ENCODE measurements around the gene ITGA7. TPM values are rescaled to one million over a fixed set of nuclear protein-coding genes. Genes with fewer than 3 reads are reported as not detected.
"Not testable (repeated sequence)": the region's sequence is repeated elsewhere in the genome, so short reads cannot be mapped to it uniquely, and the experiment has no call there.

Gene ITGA7
- total RNA-seq, 1 donor from 2014 or later: 25.1 TPM

GRCh38 chr12:55653031-55653430 lies 54.7 kb downstream of the ITGA7 start:
- peaks cover 2% of the 10 kb centered on the region for H3K4me1 Mint-ChIP-seq (ENCODE audit: low read depth)
- H3K4me3 Mint-ChIP-seq (ENCODE audit: low read depth): no peak overlapping the region
- peaks cover 16% of the 10 kb centered on the region for H3K27me3 Mint-ChIP-seq
- H3K36me3 Mint-ChIP-seq (ENCODE audit: insufficient read depth): no peaks in the 10 kb centered on the region
- no peak for TF ChIP-seq CTCF (IDR thresholded peaks at IDR 0.05; ENCODE audit: unreplicated experiment)
- peaks cover 6% of the 10 kb centered on the region for H3K9me3 Mint-ChIP-seq (ENCODE audit: low read depth)
- H3K27ac Mint-ChIP-seq: no peak overlapping the region
- no peak for DNase-seq (ENCODE audit: low spot score, unreplicated experiment)

- H3K4me1 Mint-ChIP-seq (ENCODE audit: low read depth): peaks cover 2% of the 10 kb centered on the region
- peaks cover 6% of the 10 kb centered on the region for H3K9me3 Mint-ChIP-seq (ENCODE audit: low read depth)
- no peaks in the 10 kb centered on the region for H3K36me3 Mint-ChIP-seq (ENCODE audit: insufficient read depth)
- no peak overlapping the region for H3K27ac Mint-ChIP-seq
- TF ChIP-seq CTCF (IDR thresholded peaks at IDR 0.05; ENCODE audit: unreplicated experiment): no peak
- no peak overlapping the region for H3K4me3 Mint-ChIP-seq (ENCODE audit: low read depth)
- peaks cover 10% of the 10 kb centered on the region for H3K27me3 Mint-ChIP-seq
- DNase-seq (ENCODE audit: low spot score, unreplicated experiment): no peak
Measured at GRCh38 chr12:55652352-55652751, 55.4 kb downstream of the ITGA7 start.

- no peak overlapping the region for H3K4me3 Mint-ChIP-seq (ENCODE audit: low read depth)
- no peaks in the 10 kb centered on the region for H3K36me3 Mint-ChIP-seq (ENCODE audit: insufficient read depth)
- H3K27ac Mint-ChIP-seq: no peak overlapping the region
- DNase-seq (ENCODE audit: low spot score, unreplicated experiment): no peak
- H3K4me1 Mint-ChIP-seq (ENCODE audit: low read depth): peaks cover 2% of the 10 kb centered on the region
- peaks cover under 1% of the 10 kb centered on the region for H3K27me3 Mint-ChIP-seq
- TF ChIP-seq CTCF (IDR thresholded peaks at IDR 0.05; ENCODE audit: unreplicated experiment): no peak
- peaks cover 6% of the 10 kb centered on the region for H3K9me3 Mint-ChIP-seq (ENCODE audit: low read depth)
Measured at GRCh38 chr12:55651299-55651683, 56.4 kb downstream of the ITGA7 start.

GRCh38 chr12:55650620-55651298 lies 56.9 kb downstream of the ITGA7 start:
- H3K4me1 Mint-ChIP-seq (ENCODE audit: low read depth); H3K4me3 Mint-ChIP-seq (ENCODE audit: low read depth); H3K27ac Mint-ChIP-seq; H3K9me3 Mint-ChIP-seq (ENCODE audit: low read depth); H3K36me3 Mint-ChIP-seq (ENCODE audit: insufficient read depth); DNase-seq (ENCODE audit: low spot score, unreplicated experiment); H3K27me3 Mint-ChIP-seq: not testable (repeated sequence)

GRCh38 chr12:55647027-55647426 lies 60.7 kb downstream of the ITGA7 start:
- Mint-ChIP-seq H3K9me3 (ENCODE audit: low read depth) (peaks cover 6% of the 10 kb centered on the region), H3K27me3 (peaks cover 14% of the 10 kb centered on the region), H3K4me1 (ENCODE audit: low read depth) (peaks cover 2% of the 10 kb centered on the region), H3K4me3 (ENCODE audit: low read depth) (no peak overlapping the region), H3K36me3 (ENCODE audit: insufficient read depth) (no peaks in the 10 kb centered on the region), H3K27ac (no peak overlapping the region)
- no peak for DNase-seq (ENCODE audit: low spot score, unreplicated experiment)
- TF ChIP-seq CTCF (IDR thresholded peaks at IDR 0.05; ENCODE audit: unreplicated experiment): no peak

GRCh38 chr12:55644591-55644990 lies 63.1 kb downstream of the ITGA7 start:
- TF ChIP-seq CTCF (IDR thresholded peaks at IDR 0.05; ENCODE audit: unreplicated experiment): no peak
- H3K4me3 Mint-ChIP-seq (ENCODE audit: low read depth): no peak overlapping the region

More at GRCh38 chr12:55644591-55644990, 63.1 kb downstream of the ITGA7 start:
- H3K27ac Mint-ChIP-seq: no peak overlapping the region
- H3K27me3 Mint-ChIP-seq: peaks cover 14% of the 10 kb centered on the region
- peaks cover 2% of the 10 kb centered on the region for H3K9me3 Mint-ChIP-seq (ENCODE audit: low read depth)
- no peak for DNase-seq (ENCODE audit: low spot score, unreplicated experiment)
- H3K4me1 Mint-ChIP-seq (ENCODE audit: low read depth): peaks cover 7% of the 10 kb centered on the region
- no peaks in the 10 kb centered on the region for H3K36me3 Mint-ChIP-seq (ENCODE audit: insufficient read depth)

Data from progenitor cell of endocrine pancreas (in vitro differentiated cells).